ENCODE measurements around the gene ADAM12.

DNA sequence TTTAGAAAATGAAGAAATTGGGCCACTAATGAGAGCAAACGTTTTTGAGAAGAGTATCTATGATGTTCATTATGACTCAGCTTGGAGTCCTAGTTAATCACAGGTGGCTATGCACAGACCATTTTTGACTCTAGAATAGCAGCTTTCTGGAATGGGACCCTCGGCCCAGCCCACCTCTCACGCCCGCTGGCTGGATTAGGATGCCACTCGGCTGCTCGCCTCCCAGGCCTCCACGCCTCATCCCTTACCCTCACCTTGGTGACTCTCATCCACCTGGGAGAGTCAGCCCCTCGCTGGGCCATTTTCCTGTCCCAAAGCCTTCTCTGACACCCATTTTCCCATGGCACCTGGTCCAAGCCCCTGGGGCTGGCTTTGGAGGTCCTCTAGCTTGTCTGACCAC lies 173.6 kb downstream of the ADAM12 start:
- TF ChIP-seq, protein P1, sequence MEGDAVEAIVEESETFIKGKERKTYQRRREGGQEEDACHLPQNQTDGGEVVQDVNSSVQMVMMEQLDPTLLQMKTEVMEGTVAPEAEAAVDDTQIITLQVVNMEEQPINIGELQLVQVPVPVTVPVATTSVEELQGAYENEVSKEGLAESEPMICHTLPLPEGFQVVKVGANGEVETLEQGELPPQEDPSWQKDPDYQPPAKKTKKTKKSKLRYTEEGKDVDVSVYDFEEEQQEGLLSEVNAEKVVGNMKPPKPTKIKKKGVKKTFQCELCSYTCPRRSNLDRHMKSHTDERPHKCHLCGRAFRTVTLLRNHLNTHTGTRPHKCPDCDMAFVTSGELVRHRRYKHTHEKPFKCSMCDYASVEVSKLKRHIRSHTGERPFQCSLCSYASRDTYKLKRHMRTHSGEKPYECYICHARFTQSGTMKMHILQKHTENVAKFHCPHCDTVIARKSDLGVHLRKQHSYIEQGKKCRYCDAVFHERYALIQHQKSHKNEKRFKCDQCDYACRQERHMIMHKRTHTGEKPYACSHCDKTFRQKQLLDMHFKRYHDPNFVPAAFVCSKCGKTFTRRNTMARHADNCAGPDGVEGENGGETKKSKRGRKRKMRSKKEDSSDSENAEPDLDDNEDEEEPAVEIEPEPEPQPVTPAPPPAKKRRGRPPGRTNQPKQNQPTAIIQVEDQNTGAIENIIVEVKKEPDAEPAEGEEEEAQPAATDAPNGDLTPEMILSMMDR (IDR thresholded peaks at IDR 0.05) = no peak
- TF ChIP-seq POLR2A (IDR thresholded peaks at IDR 0.05) = no peak
- TF ChIP-seq POLR2AphosphoS5 (IDR thresholded peaks at IDR 0.05) = no peak

Data from suprapubic skin (tissue), 4 donors.